ENCODE data around the gene CSNK1G3. TPM values are rescaled to one million over a fixed set of nuclear protein-coding genes. Genes with fewer than 3 reads are reported as not detected.
A peak's percentile ranks its signal among the peaks of the same experiment; 100 is the strongest.

The CSNK1G3 gene
- total RNA-seq, 1 donor from 2014 or later: 82.7 TPM

- DNase-seq (no peak), ATAC-seq (ENCODE audit: low read depth) (no peak)
- H3K27ac Mint-ChIP-seq: no peak overlapping the region
- TF ChIP-seq CTCF (IDR thresholded peaks at IDR 0.05): no peak
- H3K9me3 Mint-ChIP-seq: no peaks in the 10 kb centered on the region
- H3K4me3 Mint-ChIP-seq: no peak overlapping the region
- intact Hi-C loops (cut with micrococcal nuclease): no loop called here
- H3K36me3 Mint-ChIP-seq (ENCODE audit: low read depth): no peaks in the 10 kb centered on the region
- H3K4me1 Mint-ChIP-seq: no peaks in the 10 kb centered on the region
- POLR2A ChIA-PET: no interaction called here
- H3K27me3 Mint-ChIP-seq: peaks cover 2% of the 10 kb centered on the region
- CTCF ChIA-PET: no interaction called here
These were observed 8.7 kb upstream of the CSNK1G3 start for GRCh38 chr5:123503299-123503698.

GRCh38 chr5:123505633-123506032 lies 6.3 kb upstream of the CSNK1G3 start:
- DNase-seq (no peak), ATAC-seq (ENCODE audit: low read depth) (no peak)
- Mint-ChIP-seq H3K4me3 (no peak overlapping the region), H3K4me1 (no peaks in the 10 kb centered on the region), H3K36me3 (ENCODE audit: low read depth) (no peaks in the 10 kb centered on the region), H3K27me3 (no peaks in the 10 kb centered on the region), H3K9me3 (no peaks in the 10 kb centered on the region), H3K27ac (no peak overlapping the region)
- intact Hi-C loops (cut with micrococcal nuclease): no loop called here
- CTCF ChIA-PET: no interaction called here
- no peak for TF ChIP-seq CTCF (IDR thresholded peaks at IDR 0.05)
- POLR2A ChIA-PET: interaction anchor here (0.6 kb wide), 1 partner anchor 31 kb away, joined by 3 read pairs; no protein-coding TSS in a partner anchor

- intact Hi-C loops (cut with micrococcal nuclease): no loop called here
- H3K4me1 Mint-ChIP-seq: peaks cover 12% of the 10 kb centered on the region
- ATAC-seq (ENCODE audit: low read depth) (no peak), DNase-seq (no peak)
- ChIA-PET POLR2A (interaction anchor here (1.9 kb wide), 1 partner anchor 85 kb away, joined by 8 read pairs; the partner anchor contains the start of gene CEP120), CTCF (no interaction called here)
- no peak overlapping the region for H3K4me3 Mint-ChIP-seq
- TF ChIP-seq CTCF (IDR thresholded peaks at IDR 0.05): no peak
- H3K9me3 Mint-ChIP-seq: no peaks in the 10 kb centered on the region
- H3K36me3 Mint-ChIP-seq (ENCODE audit: low read depth): peaks cover 11% of the 10 kb centered on the region
- no peak overlapping the region for H3K27ac Mint-ChIP-seq
- no peaks in the 10 kb centered on the region for H3K27me3 Mint-ChIP-seq
These were observed 3.5 kb upstream of the CSNK1G3 start for GRCh38 chr5:123508441-123508840.

GRCh38 chr5:123511290-123511647 lies 708 bp upstream of the CSNK1G3 start:
- intact Hi-C loops (cut with micrococcal nuclease): loop anchor here (5.0 to 10.0 kb wide), 4 partner anchors 544 to 1546 kb away; partner anchors contain the start of gene SRFBP1
- Mint-ChIP-seq H3K27ac (peak overlapping the region; percentile 99), H3K4me1 (peaks cover 40% of the 10 kb centered on the region), H3K27me3 (no peaks in the 10 kb centered on the region), H3K36me3 (ENCODE audit: low read depth) (peaks cover 11% of the 10 kb centered on the region), H3K4me3 (peak overlapping the region; percentile 99), H3K9me3 (no peaks in the 10 kb centered on the region)
- ATAC-seq (ENCODE audit: low read depth) (no peak), DNase-seq (no peak)
- ChIA-PET CTCF (interaction anchor here (1.8 to 2.9 kb wide), 2 partner anchors 88 to 99 kb away, joined by 5 to 12 read pairs; partner anchors contain the start of gene CEP120), POLR2A (interaction anchor here (0.6 to 5.4 kb wide), 18 partner anchors 10 to 809 kb away, joined by 3 to 108 read pairs (median 5); partner anchors contain the start of gene CEP120)
- TF ChIP-seq CTCF (IDR thresholded peaks at IDR 0.05): no peak

GRCh38 chr5:123512611-123513461 lies 859 bp downstream of the CSNK1G3 start:
- Mint-ChIP-seq H3K4me1 (peaks cover 55% of the 10 kb centered on the region), H3K36me3 (ENCODE audit: low read depth) (peaks cover 11% of the 10 kb centered on the region), H3K4me3 (peak overlapping the region; percentile 95), H3K27ac (peak overlapping the region; percentile 94), H3K27me3 (no peaks in the 10 kb centered on the region), H3K9me3 (no peaks in the 10 kb centered on the region)
- DNase-seq: peak; percentile 48
- ChIA-PET POLR2A (interaction anchor here (0.9 to 5.4 kb wide), 15 partner anchors 9 to 114 kb away, joined by 3 to 108 read pairs (median 5); partner anchors contain the start of gene CEP120), CTCF (interaction anchor here (1.3 to 2.9 kb wide), 2 partner anchors 89 to 90 kb away, joined by 4 to 12 read pairs; partner anchors contain the start of gene CEP120)
- intact Hi-C loops (cut with micrococcal nuclease): loop anchor here (1.0 to 10.0 kb wide), 9 partner anchors 7 to 1548 kb away; partner anchors contain the start of genes CEP120 and SRFBP1
- peak; percentile 7 for ATAC-seq (ENCODE audit: low read depth)
- no peak for TF ChIP-seq CTCF (IDR thresholded peaks at IDR 0.05)
